Measurements from ENCODE around the gene OPCML.

Gene OPCML

DNA sequence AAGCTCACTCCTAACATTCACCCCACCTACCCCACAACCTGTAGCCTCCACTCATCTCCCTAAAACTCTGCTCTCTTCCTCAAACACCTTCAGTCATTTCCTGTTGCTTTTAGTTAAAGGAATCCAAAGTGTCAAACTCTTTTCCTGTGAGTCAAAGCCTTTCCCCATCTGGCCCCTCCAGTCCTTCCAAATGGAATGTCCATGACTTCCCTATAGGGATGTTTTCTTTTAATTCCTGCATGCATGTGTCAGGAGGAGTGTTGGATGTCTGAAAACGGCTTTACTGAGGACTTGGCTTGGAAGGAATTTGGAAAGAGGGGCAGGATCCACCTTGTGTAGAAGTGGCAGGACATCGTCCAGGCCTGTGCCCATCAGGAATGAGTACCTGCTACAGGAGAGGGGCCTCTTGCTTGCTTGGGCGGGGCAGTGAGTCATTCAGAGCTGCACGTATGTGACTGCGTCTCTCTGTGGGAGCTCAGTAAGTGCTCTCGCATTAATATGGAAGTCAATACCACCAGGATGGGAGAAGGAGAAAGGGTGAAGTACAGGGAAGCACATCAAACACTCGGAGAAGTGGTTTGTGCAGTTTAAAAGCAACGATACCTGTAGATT lies 491.9 kb downstream of the OPCML start:
- DNase-seq (ENCODE audit: low read depth in 2 of 2): no peak

DNA sequence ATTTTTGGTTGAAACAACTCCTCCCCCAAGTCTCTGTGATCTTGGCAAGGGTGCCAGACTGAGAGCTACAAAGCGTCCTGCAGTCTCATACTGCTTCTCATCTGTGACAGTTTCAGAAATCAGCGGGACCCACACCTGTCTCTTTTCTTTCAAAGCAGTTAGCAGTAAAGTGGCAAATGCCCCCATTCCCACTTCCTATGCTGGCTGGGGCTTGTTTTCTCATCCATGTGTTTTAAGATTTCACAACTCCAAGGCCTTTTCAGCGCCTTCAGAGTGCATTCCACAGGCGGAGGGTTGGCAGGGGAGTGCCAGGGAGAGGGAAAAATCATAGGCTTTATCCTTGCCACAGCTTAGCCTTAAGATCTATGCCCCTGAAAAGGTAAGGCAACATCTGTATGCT lies 493.5 kb downstream of the OPCML start:
- no peak for DNase-seq (ENCODE audit: low read depth in 2 of 2)

DNA sequence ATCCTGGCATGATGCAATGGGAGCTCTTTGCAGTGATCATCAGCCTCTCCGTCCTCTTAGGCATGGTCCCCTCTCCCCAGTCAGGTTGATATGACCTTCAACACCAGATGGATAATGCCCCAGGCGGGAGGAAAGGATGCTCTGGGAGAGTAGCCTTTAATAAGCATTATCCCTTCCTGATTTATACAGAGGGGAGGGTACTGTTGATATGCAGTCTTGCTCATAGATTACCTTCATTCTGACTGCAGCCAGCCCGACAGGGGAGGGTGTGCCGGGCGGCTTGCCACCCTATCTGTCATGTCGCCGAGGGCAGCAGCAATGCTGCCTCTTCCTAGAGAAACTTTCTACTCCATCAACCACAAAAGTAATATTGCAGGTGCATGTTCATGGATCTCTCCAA lies 497.4 kb downstream of the OPCML start:
- no peak for DNase-seq (ENCODE audit: low read depth in 2 of 2)

DNA sequence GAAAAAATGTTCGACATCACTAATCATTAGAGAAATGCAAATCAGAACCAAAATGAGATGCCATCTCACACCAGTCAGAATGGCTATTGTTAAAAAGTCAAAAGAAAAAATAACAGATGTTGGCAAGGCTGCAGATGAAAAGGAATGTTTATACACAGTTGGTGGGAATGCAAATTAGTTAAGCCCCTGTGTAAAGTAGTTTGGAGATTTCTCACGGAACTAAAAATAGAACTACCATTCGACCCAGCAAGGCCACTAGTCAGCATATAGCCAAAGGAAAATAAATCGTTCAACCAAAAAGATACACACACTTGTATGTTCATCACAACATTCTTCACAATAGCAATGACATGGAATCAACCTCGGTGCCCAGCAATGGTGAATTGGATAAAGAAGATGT lies 503.2 kb downstream of the OPCML start:
- no peak for DNase-seq (ENCODE audit: low read depth in 2 of 2)

DNA sequence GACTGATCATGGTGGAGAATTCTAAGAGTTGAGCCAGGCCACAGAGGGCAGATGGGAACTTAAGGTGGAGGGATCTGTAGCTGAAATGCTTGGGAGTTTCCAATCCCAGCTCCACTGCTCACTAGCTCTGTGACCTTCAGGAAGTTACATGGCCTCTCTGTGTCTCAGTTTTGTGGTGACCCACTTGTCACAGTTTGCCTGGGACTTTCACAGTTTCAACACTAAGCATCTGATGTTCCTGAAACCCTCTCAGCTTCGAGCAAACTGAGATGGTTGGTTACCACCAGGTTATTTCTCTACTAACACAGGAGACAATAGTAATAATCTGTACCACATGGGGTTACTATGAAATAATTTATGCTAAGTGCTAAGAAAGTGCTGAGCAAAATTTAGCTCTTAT lies 505.3 kb downstream of the OPCML start:
- DNase-seq (ENCODE audit: low read depth in 2 of 2): no peak

DNA sequence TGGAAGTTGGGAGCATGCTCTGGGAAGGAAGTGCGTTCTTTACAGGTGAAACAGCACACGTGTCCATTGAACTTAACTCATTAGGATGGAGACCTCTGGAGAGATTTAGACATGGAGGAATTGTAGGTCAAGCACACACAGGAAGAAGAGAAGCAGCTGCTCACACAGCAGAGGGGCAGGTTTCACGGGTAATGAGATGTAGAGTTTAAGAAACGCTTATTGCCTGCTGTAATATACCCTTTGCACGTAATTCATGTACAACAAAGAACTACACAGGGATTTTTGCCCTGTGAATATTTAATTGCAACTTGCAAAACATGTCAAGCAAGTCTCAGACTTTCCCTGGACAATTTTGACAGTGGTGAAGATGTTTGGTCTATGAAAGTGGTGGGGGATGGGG lies 508.0 kb downstream of the OPCML start:
- no peak for DNase-seq (ENCODE audit: low read depth in 2 of 2)

DNA sequence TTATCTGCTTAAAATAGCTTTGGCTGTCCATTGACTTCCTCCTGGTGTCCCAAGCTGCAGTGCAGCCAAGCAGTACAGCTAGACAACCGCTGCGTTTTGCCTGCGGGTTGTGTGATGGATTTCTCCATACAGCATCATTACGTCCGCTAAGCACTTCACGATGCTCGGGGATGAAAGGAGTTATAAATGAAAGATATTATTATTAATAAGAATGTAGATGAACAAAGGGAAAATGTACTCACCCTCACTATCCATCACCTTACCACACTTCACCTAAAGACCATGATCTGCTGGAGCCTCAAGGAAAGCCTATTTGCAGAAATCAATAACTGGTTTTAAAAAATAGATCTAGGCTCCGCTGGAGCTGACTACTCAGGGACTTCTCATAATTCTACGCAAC lies 509.1 kb downstream of the OPCML start:
- no peak for DNase-seq (ENCODE audit: low read depth in 2 of 2)

DNA sequence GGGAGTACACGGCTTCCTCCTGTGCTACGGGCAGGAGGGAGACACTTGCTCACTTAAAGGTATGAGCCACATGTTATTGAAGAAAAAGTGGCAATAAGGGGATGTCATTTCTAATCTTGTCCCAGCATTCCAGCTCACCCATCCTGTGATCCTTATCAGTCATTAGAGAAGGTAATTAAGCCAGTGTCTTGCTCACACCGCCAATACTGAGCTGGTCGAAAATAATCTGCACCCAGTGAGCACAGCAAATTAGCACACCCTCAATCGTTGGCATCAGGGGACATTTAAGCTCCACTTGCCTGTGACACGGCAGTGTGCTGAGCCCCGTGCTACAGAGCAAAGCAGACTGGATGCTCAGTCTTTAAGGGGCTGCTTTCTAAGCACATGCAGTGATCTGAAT lies 510.7 kb downstream of the OPCML start:
- no peak for DNase-seq (ENCODE audit: low read depth in 2 of 2)

DNA sequence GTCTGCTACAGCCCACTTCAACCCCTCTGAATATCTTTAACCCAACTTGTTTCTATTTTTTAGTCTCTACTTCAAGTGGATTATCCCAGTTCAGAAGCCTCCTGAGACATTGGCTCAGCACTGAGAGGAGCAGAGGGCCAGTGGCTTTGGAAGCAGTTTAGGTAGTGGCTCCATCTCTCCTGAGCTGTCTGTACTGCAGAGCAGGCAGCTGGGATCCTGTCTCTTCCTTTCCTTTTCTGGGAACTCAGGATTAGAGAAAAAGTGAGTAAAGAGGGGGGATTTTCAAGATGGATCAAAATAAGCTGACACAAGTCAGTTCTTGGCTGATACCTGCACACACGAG lies 512.0 kb downstream of the OPCML start:
- no peak for DNase-seq (ENCODE audit: low read depth in 2 of 2)

DNA sequence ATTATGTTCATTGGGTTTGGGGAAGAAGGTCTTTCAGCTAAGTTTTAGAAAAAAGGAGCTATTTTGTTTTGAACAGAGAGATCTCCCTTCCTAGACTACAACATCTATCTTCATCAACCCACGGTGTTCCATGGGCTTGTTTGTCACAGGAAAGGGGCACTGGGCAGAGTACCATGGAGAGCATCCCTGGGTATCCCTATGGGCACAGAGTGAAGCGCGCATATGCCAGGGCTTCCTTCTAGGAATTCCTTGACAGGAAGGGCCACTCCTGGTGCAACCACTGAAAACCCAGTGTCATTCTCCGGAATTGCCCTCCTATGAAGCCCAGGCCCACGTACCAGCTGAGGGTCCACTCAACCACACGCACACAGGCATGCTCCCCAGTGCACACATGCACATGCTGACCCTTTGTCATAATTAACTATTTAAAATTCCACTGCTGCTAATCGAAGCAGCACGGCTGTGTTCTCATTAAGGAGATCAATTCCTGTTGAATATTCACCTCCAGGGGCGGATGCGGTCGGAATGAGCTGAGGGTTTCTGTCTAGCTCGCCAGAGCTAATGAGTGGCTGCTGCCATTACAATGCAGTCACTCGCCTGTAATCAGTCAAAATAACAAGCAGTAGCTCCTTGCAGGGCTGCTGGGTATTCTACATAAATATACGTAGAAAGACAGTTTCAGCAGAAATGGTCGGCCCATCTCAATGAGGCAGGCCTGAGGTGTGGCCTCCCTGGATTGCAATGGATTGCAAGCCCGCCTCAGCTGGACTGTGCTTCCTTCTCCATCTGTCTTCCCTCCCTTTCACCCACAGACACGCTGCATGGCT lies 512.5 kb downstream of the OPCML start:
- no peak for DNase-seq (ENCODE audit: low read depth in 2 of 2)

DNA sequence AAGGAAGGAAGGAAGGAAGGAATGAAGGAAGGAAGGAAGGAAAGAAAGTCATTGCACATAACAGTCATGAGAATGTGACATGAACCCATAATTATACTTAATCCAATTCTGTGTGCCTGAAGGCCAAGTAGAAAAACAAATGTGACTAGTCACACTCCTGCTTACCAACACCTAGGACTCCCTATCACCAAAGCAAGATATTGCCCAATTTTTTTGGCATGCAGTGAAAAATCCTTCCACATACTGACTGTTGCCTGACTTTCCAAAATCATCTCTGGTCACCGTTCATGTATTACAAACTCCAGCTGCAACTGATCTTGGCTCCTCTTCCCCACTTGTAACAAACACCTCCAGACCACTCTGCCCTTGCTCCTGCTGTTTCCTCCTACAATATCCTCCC lies 516.8 kb downstream of the OPCML start:
- DNase-seq (ENCODE audit: low read depth in 2 of 2): no peak

DNA sequence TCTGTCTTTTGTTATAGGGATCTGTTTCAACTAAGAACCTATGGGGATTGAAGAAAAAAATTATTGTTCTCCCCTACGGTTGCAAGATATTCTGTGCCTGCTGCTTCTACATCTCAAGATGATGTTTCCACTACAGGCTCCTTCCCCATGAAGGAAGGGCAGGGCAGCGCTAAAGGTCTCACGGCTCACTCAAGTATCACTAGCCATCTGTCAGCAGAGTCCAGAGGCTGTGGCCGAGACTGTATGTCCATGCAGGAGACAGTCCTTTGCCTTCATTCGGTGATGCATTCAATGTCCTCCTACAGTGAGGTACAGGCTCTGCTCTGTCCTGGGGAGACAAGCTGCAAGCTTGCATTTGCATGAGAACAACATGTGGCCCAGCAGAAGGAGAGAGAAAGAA lies 518.0 kb downstream of the OPCML start:
- no peak for DNase-seq (ENCODE audit: low read depth in 2 of 2)

DNA sequence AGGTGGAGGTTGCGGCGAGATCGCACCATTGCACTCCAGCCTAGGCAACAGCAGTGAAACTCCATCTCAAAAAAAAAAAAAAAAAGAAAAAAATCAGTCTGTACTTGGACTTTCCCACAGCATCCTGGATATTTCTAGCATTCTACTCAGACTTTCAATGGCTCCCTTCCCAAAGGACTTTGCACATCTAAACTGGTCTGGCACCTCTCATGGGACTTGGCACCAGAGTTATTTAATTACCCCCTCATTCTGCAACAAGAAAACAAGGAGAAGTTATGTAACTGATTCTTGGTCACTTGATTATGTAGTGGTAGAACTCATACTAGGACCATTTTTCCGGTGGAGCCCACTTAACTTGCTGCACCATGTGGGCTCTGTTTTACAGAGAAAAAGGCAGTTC lies 519.5 kb downstream of the OPCML start:
- DNase-seq (ENCODE audit: low read depth in 2 of 2): no peak

DNA sequence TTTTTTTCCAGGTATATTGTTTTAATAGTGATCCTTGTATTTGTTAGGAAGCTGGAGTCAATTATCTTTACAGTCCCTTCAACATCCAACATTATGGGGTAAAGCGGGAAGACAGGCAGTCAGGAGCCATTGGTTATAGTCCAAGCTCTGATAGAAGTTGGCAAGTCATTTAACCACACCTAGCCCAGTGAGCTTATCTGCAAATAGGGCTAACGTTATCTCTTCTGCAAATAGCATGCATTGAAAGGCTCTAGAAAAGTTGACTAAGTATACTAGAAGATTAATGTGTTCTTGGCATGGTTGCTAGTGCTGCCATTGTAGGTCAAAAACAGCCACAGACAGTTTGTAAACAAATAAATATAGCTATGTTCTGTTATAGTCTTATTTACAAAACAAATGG lies 520.7 kb downstream of the OPCML start:
- DNase-seq (ENCODE audit: low read depth in 2 of 2): no peak

DNA sequence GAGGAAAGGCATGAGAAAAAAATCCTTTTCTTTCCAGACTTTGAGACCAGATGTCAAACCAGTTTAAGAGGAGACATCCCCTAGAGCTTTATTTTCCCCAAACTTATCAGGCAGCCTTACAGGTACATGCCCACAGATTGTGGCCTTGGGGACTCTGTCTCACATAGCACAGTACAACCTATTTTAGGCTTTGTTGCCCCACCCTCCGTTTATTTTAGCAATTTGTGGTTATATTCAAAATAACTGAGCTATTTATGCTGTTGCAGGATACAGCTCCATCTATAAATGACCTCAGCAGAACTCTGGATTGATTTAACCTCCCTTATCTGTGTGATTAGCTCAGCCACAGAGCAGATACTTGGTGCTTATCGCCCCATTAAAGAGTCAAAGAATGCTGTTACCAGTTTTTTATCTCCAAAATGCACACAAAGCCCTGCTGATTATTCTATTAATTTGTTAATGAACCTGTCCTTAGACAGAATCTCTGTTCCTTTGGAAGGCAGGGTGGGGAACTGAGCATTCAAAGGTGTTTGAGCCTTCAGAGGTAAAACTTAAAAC lies 525.2 kb downstream of the OPCML start:
- no peak for DNase-seq (ENCODE audit: low read depth in 2 of 2)

DNA sequence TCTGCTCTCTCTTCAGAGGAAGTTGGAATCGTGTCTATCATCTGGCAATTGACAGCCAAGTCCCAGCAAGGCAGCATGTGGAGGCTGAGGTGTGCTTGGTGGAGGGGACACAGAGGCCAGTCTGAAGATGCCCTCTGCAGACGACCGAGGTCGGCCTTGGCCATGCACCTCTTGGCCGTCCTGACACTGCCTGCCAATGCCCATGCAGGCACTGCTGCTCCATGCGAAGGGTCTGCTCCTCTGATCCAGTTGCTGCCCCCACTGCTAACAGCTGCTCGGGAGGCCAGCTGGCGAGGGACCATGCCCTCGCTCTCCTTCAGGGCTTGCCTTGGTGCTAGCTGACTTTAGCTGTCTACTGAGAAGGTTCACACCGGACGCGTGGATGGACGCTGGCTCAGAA lies 527.9 kb downstream of the OPCML start:
- no peak for DNase-seq (ENCODE audit: low read depth in 2 of 2)

DNA sequence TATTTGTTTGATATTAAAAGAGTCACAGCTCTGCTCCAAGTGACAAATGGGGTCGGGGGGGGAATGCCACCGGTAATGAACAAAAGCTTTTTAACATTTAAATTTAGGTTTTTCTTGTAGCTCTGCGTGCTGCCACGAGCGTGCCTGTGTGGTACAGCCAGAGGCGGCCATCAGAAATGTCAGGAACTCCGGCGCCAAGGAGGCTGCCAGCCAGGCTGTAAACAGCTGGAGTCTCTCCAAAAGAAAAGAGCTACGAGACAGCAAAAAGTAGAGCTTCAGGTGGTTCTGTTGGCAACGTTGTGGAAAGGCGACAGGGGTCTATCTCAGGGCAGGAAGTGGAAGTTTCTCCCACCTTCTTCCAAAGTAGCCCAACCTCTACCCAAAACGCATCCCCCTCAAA lies 532.8 kb downstream of the OPCML start:
- no peak for DNase-seq (ENCODE audit: low read depth in 2 of 2)

DNA sequence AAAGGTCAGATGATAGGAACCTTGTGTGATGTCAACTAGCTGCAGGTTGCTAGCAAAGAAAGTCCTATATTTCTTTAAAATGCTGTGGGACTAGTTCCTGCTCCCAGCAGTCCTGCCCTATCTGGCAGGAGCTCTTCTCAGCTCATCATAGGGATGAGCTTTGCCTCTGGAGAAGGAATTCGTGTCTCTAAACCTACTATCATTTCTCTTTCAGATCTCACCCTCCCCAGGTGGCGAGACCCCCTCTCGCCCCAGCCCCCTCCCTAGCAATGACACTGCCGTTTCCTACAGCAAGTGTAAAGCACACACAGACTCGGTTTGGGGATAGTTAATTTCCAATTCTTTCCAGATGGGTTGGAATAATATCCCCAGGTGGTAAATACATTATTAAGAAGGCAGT lies 533.3 kb downstream of the OPCML start:
- DNase-seq (ENCODE audit: low read depth in 2 of 2): no peak

DNA sequence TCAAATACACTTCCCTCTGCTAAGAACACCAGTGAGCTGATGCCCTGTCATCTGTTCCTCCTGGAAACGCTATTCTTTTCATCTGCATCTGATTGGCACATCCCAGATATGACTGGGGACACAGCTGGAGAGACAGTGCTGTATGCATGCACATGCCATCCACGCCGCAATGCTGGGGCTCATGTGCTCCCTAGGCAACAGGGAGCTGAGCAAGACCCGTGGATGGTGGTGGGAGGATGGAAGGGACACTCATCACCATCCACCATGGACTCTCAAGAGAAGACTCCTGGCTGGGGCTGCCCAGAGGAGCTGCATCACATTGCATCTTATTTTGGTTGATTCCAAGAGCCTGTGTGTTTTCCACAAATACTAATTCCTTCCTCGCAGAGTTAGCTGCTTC lies 534.9 kb downstream of the OPCML start:
- no peak for DNase-seq (ENCODE audit: low read depth in 2 of 2)

DNA sequence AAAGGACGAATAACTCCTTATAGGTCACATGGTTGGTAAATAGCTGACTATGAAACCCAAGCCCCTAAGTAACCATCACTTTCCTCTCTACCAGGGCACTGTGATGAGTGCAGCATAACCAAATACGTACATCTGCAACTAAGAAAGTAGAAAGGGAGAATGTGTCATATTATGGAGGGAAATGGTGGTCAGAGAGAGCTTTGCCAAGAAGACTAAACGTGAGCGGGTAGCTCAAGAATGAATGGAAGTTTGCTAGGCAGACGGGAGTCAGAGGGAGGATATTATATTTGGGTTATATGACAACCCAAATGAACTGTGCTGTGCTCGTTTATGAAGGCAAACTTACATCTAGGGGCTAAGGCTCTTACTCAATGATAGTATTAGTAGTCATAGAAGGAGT lies 537.3 kb downstream of the OPCML start:
- no peak for DNase-seq (ENCODE audit: low read depth in 2 of 2)

DNA sequence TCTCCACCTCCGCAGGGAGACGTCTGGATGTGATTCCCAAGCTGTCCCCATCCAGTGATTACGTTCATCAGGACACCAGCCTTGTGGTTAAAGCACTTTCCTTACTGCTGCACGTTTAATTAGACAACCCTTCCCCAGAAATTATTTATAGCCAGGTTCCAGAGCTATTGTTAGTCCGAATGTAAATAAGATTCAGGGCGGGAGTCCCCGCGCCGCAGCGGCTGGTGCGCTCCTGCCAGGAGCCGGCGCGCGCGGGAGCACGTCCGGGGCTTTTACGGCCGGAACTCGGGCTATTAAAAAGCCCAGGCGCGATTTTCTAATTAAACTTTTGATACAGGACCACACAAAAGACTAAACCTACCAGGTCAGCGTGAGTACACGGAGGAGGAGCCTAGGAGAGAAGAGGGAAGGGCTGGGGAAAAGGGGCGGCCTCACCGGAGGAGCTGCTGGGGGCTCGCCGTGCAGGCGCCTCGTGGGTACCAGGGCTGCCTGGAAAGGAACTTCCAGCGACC lies 538.3 kb downstream of the OPCML start:
- DNase-seq (ENCODE audit: low read depth in 2 of 2): no peak

DNA sequence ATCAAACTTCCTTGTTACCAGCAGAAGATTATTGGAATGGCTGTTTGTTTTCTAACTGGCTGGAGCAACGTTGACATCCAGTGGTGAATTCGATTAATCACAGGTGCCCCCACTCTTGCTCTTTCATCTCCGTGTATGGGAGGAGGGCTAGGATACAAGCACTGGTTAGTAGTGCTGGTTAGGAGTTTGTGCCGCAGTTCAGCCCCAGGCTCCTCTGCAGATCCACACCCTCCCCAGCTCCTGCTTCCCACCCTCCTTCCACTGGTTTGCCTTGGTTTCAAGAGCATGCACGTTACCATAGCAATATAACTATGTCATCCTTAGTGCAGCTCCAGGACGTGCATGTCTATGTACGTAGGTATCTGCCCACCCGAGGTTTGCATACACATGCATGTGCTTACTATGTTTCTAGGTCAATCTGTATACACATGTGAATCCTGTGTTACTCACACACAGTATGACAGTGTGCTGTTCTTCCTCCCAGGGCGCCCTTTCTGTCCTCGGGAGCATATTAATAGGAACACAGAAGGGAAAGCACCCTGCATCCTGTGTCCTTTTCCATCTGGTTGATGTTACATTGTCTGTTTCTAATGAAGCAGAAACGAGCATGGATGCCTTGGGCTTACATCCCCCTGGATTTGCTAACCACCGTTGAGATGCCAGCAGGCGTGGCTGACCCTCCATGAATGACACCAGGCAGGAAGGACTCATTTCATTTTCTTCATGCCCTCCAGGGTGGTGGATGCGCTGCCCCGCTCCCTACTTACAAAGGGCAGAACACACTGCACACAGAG lies 539.3 kb downstream of the OPCML start:
- DNase-seq (ENCODE audit: low read depth in 2 of 2): no peak

DNA sequence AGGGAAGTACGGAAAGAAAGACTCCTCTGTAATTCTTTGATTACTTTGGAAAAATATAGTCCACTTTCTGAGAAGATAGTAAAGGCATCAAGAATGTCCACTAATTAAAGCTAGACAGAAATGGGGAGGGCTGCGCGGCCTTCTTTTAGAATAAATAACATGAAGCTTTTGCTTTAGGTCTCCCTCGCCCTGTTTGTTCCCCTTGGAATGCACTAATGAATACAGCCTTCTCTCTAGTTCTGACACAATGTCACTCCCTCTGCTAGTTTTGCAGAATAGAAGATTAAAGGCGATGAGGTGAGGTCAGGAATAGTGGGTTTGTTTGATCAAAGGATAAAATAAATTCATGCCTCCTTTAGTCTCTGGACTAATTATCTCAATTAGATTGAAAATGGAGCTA lies 543.9 kb downstream of the OPCML start:
- DNase-seq (ENCODE audit: low read depth in 2 of 2): no peak

Measured in stimulated activated CD4-positive, alpha-beta T cell treated with anti-CD3 and anti-CD28 coated beads, Interleukin-15, amount 100 ng/mL, for 48 hours (primary cell).